ENCODE measurements around the gene SELL. TPM values are rescaled to one million over a fixed set of nuclear protein-coding genes. Genes with fewer than 3 reads are reported as not detected.

SELL gene
- total RNA-seq, 6 experiments from 2014 or later, result 0.80 to 4.5 (median 2.2) TPM

DNA sequence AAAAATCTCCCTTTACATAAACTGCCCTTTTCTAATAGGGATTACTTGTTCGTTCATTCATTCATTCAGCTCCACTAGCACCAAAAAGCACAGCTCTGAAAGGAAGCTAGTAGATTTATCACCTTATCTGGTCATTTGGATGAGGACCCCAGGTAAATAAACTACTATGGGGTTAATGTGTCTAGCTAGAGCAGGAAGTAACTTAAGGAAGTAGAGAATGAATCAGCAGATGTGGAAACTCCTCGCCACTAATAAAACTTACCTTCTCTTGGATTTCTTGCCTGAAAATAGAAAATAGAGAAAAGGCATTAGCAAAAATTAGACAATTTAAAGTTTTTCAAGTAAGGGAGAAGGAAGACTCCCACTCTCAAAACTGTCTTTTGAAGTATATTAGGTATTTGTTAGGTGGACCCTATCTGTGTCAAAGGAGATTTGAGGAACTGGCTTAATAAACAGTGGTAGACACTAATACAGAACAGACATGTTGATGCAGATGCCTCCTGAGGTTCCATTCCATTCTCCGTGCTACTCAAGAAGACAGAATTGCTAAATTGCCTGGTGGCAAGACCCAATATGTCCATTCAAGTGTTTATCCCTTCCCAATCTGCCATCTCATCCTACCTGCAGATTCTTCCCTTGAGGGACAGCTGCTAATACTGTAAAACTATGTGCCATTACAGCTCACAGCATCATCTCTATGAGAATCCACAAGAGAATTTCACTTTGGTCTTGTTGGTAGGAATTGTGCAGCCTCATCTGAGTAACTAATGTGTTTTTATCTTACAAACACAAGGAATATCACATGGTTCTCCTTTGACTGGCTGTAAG lies 14.9 kb downstream of the SELL start:
- intact Hi-C loops (cut with DNase I), result no loop called here
- Histone ChIP-seq H3K27me3 (no peaks in the 10 kb centered on the region), H3K36me3 (no peaks in the 10 kb centered on the region), H3K4me1 (no peaks in the 10 kb centered on the region), H3K27ac (no peak overlapping the region), H3K4me3 (no peak overlapping the region), H3K9me3 (no peaks in the 10 kb centered on the region)
- ATAC-seq (no peak), DNase-seq (no peak)
- TF ChIP-seq, protein P1, sequence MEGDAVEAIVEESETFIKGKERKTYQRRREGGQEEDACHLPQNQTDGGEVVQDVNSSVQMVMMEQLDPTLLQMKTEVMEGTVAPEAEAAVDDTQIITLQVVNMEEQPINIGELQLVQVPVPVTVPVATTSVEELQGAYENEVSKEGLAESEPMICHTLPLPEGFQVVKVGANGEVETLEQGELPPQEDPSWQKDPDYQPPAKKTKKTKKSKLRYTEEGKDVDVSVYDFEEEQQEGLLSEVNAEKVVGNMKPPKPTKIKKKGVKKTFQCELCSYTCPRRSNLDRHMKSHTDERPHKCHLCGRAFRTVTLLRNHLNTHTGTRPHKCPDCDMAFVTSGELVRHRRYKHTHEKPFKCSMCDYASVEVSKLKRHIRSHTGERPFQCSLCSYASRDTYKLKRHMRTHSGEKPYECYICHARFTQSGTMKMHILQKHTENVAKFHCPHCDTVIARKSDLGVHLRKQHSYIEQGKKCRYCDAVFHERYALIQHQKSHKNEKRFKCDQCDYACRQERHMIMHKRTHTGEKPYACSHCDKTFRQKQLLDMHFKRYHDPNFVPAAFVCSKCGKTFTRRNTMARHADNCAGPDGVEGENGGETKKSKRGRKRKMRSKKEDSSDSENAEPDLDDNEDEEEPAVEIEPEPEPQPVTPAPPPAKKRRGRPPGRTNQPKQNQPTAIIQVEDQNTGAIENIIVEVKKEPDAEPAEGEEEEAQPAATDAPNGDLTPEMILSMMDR (IDR thresholded peaks at IDR 0.05), result no peak
- no peak for TF ChIP-seq POLR2A (IDR thresholded peaks at IDR 0.05)
- WGBS (ENCODE audit: insufficient coverage, low coverage, low lambda C conversion rate, missing lambda C conversion rate), result 62% methylated on average over 3 of the region's 3 CpGs

DNA sequence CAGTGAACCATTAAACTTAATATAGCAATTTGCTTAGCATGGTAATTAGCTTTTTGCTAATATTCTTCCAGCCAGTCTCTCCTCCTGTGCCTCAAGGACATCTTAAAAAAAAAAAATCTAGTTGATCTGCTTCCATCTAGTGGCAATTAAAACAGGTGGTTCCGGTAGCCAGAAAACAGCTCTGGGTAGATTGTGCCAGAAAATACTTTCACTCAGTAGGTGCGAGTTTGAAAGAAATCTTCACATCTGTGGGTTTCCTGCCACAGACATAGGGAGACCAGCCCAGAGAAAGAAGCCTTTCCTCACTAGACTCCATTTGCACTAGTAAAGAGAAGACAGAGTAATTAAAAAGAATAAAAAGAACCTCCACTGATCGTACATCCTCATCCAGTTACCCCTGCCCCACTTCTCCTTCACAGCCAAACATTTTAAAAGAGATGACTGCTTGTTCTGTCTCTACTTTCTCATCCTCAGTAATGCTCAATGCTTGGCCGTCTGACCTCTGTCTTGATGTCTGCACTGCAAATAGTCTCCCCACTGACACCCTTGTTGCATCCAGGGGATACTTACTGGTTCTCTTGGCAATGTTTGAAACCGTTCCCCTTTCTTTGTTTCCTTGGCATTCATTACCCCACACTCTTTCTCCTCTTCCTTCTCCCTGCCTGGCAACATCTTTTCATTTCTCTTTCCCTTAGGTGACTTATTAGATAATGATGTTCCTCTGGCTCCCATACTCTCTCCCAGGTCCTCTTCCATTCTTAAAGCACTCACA lies 16.9 kb downstream of the SELL start:
- WGBS (ENCODE audit: insufficient coverage, low coverage, low lambda C conversion rate, missing lambda C conversion rate), result 45% methylated on average over 5 of the region's 5 CpGs
- peak in 2 of 4 donors; percentile 25 to 27 for ATAC-seq
- H3K4me1 ChIP-seq, result no peaks in the 10 kb centered on the region

DNA sequence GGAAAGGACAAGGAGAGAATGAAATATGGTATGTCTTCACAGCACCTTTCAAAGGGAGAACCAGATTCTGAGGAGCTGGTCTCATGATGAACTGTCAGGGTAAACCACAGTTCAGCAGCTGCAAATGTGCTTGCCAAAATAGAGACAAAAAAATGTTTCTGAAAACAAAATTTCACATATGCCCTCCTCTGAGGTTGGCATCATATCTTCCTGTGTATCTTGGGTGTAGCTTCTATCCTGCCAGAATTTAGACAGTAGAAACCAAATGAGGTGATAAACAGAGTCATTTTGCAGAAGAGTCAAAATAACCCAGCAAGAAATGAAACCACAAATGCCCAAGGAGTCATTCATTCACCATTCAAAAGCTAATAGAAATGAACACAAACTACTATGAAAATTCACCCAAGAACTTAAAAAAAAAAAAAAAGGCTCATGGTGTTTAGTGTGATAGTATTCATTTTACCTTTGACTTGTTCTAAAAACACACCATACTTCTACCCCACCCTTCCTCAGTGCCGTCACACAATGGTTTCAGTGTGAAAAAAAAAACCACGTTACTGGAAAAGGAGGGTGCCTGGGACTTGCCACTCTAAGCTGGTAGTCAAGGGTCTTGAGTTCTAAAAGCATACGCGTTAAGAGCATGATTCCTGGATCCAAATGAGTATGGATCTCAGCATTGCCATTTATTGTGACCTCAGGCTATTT lies 18.5 kb downstream of the SELL start:
- intact Hi-C loops (cut with DNase I), result no loop called here
- 66% methylated on average over 4 of the region's 4 CpGs for WGBS (ENCODE audit: insufficient coverage, low coverage, low lambda C conversion rate, missing lambda C conversion rate)
- no peaks in the 10 kb centered on the region for H3K4me1 ChIP-seq
- H3K27me3 ChIP-seq, result no peaks in the 10 kb centered on the region
- TF ChIP-seq POLR2A (IDR thresholded peaks at IDR 0.05), result no peak
- TF ChIP-seq, protein P1 (IDR thresholded peaks at IDR 0.05), result no peak
- H3K4me3 ChIP-seq, result no peak overlapping the region
- ATAC-seq, result no peak
- no peak for DNase-seq
- no peak overlapping the region for H3K27ac ChIP-seq
- no peaks in the 10 kb centered on the region for H3K9me3 ChIP-seq
- H3K36me3 ChIP-seq, result no peaks in the 10 kb centered on the region

More for the DNA sequence above, 16.9 kb downstream of the SELL start:
- TF ChIP-seq, protein P1 (IDR thresholded peaks at IDR 0.05), result peak in 2 of 4 donors; percentile 6 to 14
- no peak for TF ChIP-seq POLR2A (IDR thresholded peaks at IDR 0.05)
- no peaks in the 10 kb centered on the region for H3K36me3 ChIP-seq
- H3K4me3 ChIP-seq, result no peak overlapping the region
- no peak for DNase-seq
- intact Hi-C loops (cut with DNase I), result no loop called here
- H3K27me3 ChIP-seq, result no peaks in the 10 kb centered on the region
- no peaks in the 10 kb centered on the region for H3K9me3 ChIP-seq
- H3K27ac ChIP-seq, result no peak overlapping the region

DNA sequence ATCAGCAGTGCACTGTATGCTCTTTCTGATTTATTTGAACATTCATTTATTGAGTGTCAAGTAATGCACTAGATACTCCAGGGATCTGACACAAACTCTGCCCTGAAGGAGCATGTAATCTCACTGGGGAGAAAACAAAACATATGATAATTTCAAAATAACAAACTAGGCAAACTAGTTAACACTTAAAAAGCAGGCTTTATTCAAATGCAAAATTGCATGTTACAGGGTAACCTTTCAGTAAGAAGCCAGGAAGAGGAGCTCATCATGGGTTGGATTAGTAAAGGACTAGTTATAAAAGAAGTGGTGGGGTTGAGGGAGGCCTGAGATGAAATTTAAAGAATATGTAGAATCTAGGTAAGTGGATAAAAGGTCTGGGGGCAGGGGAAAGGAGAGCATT lies 20.9 kb downstream of the SELL start:
- ATAC-seq (no peak), DNase-seq (no peak)
- no peak overlapping the region for H3K27ac ChIP-seq
- no peaks in the 10 kb centered on the region for H3K27me3 ChIP-seq
- TF ChIP-seq, protein P1 (IDR thresholded peaks at IDR 0.05), result no peak
- TF ChIP-seq POLR2A (IDR thresholded peaks at IDR 0.05), result no peak
- H3K36me3 ChIP-seq, result no peaks in the 10 kb centered on the region
- no peaks in the 10 kb centered on the region for H3K4me1 ChIP-seq
- intact Hi-C loops (cut with DNase I), result no loop called here
- no peaks in the 10 kb centered on the region for H3K9me3 ChIP-seq
- H3K4me3 ChIP-seq, result no peak overlapping the region
